ENCODE measurements around the gene SCAF1. TPM values are rescaled to one million over a fixed set of nuclear protein-coding genes. Genes with fewer than 3 reads are reported as not detected.

Gene SCAF1
- total RNA-seq, 2 donors from 2014 or later, result 14.3 to 22.3 TPM

- Histone ChIP-seq H3K4me1 (no peaks in the 10 kb centered on the region), H3K4me3 (no peak overlapping the region), H3K9me3 (no peaks in the 10 kb centered on the region), H3K27me3 (no peaks in the 10 kb centered on the region), H3K27ac (no peak overlapping the region), H3K36me3 (peaks cover 88% of the 10 kb centered on the region)
- no peak for TF ChIP-seq CTCF (IDR thresholded peaks at IDR 0.05)
- no peak for DNase-seq (ENCODE audit: low spot score)
Observed at GRCh38 chr19:49653466-49653806, 11.4 kb downstream of the SCAF1 start.

- H3K4me1 ChIP-seq, result no peaks in the 10 kb centered on the region
- no peak for TF ChIP-seq CTCF (IDR thresholded peaks at IDR 0.05)
- no peaks in the 10 kb centered on the region for H3K9me3 ChIP-seq
- no peak for DNase-seq (ENCODE audit: low spot score)
- H3K27me3 ChIP-seq, result no peaks in the 10 kb centered on the region
- H3K36me3 ChIP-seq, result peaks cover 91% of the 10 kb centered on the region
- no peak overlapping the region for H3K27ac ChIP-seq
- no peak overlapping the region for H3K4me3 ChIP-seq
Observed at GRCh38 chr19:49654581-49654980, 12.6 kb downstream of the SCAF1 start.

GRCh38 chr19:49655570-49656455 is 13.8 kb downstream of the SCAF1 start:
- Histone ChIP-seq H3K36me3 (peaks cover 92% of the 10 kb centered on the region), H3K9me3 (no peaks in the 10 kb centered on the region), H3K27ac (no peak overlapping the region), H3K27me3 (no peaks in the 10 kb centered on the region), H3K4me1 (no peaks in the 10 kb centered on the region), H3K4me3 (no peak overlapping the region)
- TF ChIP-seq CTCF (IDR thresholded peaks at IDR 0.05), result no peak
- DNase-seq (ENCODE audit: low spot score), result no peak

- Histone ChIP-seq H3K9me3 (no peaks in the 10 kb centered on the region), H3K36me3 (peaks cover 93% of the 10 kb centered on the region), H3K4me3 (no peak overlapping the region), H3K27me3 (no peaks in the 10 kb centered on the region), H3K4me1 (no peaks in the 10 kb centered on the region), H3K27ac (no peak overlapping the region)
- DNase-seq (ENCODE audit: low spot score), result no peak
- no peak for TF ChIP-seq CTCF (IDR thresholded peaks at IDR 0.05)
Observed at GRCh38 chr19:49656456-49657109, 14.6 kb downstream of the SCAF1 start.

GRCh38 chr19:49657493-49658138 is 15.6 kb downstream of the SCAF1 start:
- TF ChIP-seq CTCF (IDR thresholded peaks at IDR 0.05), result no peak
- Histone ChIP-seq H3K27me3 (no peaks in the 10 kb centered on the region), H3K9me3 (no peaks in the 10 kb centered on the region), H3K4me1 (no peaks in the 10 kb centered on the region), H3K36me3 (peaks cover 99% of the 10 kb centered on the region), H3K4me3 (no peak overlapping the region), H3K27ac (no peak overlapping the region)
- DNase-seq (ENCODE audit: low spot score), result no peak

All from right atrium auricular region (tissue), 2 donors.